GM18909 (cell line): ENCODE data around the gene EGFL8.
A peak's percentile ranks its signal among the peaks of the same experiment; 100 is the strongest.
"Not testable (repeated sequence)": the region's sequence is repeated elsewhere in the genome, so short reads cannot be mapped to it uniquely, and the experiment has no call there.

Experiments
- ATAC-seq: cut with Tn5 transposase; IDR thresholded peaks from one replicate; pipeline ENCODE4 v1.9.1; 2021; ENCODE audit warnings: mild to moderate bottlenecking; ENCODE audit not compliant: unreplicated experiment, poor library complexity

EGFL8 gene

DNA sequence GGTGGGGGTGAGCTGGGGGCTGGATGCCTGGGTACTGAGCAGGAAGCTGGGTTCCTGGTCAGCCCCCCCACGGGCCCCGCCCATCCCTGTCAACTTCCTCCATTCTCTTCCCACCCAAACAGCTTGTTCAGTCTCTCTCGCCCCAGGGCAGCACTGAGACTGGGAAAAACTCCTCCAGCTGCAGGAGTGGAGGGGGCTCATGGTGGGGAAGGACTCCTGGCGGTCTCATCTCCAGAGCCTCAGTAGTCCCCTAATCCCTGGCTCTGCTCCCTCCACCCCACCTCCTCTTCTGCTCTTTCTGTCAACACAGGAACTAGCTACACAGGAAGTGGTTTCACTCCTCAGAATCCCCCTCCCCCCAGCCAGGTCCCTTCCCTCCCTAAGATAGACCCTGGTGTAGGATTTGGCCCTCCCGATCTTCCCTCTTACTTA, 28.2 kb downstream of the EGFL8 start, which contains the start of gene GPSM3:
Gene GPSM3, minus strand, starts transcription at position 36 of the 432 bp plus-strand sequence. CDS start 130 bp downstream, outside the sequence.
- ATAC-seq, result no peak

DNA sequence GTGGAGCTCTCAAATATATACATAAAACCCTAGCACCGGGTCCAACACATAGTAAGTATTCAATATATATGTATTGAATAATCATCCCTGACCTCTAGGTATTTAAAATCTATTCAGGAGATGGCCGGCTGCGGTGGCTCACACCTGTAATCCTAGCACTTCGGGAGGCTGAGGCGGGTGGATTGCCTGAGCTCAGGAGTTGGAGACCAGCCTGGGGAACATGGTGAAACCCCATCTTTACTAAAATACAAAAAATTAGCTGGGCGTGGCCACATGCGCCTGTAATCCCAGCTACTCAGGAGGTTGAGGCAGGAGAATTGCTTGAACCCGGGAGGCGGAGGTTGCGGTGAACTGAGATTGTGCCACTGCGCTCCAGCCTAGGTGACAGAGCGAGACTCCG, 28.7 kb downstream of the EGFL8 start:
- not testable (repeated sequence) for ATAC-seq

DNA sequence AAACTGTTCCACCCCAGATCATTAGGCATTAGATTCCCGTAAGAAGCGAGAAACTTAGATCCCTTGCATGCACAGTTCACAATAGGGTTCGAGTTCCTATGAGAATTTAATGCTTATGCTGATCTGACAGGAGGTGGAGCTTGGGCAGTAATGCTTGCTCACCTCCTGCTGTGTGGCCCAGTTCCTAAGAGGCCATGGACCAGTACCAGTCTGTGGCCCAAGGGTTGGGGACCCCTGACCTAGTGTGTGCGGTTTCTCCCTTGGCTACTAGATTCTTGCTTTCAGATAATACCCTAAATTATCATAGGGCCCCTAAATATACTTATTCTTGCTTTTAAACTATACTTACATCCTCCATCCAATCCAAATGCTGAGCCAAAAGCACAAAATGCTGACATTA, 30.0 kb downstream of the EGFL8 start:
- no peak for ATAC-seq

DNA sequence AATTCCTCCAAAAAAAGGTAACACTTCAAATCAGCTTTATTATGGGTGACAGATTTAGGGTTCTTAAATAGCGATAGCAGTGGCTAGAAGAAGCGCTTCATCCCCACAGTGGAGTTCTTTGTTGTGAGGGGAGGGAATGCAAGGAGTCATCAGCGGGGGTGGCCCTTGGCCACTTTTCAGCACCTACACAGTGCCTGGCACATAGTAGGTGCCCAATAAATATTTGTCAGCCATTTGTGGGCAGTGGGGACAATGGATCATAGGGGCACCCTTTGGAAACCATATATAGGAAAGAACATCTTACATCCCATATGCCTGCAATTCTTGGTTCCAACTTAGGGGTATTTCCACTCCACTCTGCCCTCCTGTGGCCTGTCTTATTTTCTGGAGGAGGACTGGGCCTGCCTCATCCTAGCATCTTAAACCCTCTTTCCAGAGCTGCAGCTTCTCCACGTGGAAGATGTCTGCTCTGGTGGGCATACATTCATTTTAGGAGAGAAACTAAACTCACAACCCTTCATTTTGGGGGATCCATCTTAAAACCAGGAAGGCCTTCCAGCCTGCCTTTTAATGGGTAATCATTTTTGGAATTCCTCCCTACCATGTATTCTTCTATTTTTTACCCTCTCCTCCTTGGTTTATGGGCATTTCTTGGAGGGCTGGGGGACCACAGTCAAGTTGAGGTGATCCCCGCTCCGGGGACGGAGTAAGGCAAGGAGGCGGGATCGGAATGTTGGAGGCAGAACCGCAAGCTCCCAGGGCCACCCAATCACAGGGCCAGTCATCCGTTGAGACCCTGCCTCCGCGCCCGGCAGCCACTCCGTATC, 30.6 kb downstream of the EGFL8 start:
- no peak for ATAC-seq

GRCh38 chr6:32195652-32195901, 31.2 kb downstream of the EGFL8 start:
- ATAC-seq, result peak; percentile 76

GRCh38 chr6:32195902-32196681, 31.7 kb downstream of the EGFL8 start:
- peak; percentile 80 for ATAC-seq

- no peak for ATAC-seq
Measured at GRCh38 chr6:32196682-32197616, 32.6 kb downstream of the EGFL8 start.

DNA sequence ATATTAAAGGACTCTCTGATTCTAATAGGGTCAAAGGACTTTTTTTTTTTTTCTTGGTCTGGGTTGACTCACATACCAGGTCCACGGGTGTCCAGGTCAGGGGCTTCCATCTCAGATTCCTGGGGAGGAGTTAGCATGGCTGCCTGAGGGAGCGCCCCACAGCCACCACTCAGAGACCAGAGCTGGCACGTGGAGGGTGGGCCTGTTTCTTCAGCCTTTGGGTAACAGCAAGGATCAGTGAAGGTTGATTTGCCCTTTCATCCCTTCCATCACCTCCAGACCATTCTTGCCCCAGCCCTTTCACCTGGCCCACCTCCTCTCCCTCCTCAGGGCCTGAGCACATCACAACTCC, 33.9 kb downstream of the EGFL8 start:
- no peak for ATAC-seq

GRCh38 chr6:32198866-32199265, 34.5 kb downstream of the EGFL8 start:
- no peak for ATAC-seq

GRCh38 chr6:32200711-32201475, 36.5 kb downstream of the EGFL8 start:
- no peak for ATAC-seq

DNA sequence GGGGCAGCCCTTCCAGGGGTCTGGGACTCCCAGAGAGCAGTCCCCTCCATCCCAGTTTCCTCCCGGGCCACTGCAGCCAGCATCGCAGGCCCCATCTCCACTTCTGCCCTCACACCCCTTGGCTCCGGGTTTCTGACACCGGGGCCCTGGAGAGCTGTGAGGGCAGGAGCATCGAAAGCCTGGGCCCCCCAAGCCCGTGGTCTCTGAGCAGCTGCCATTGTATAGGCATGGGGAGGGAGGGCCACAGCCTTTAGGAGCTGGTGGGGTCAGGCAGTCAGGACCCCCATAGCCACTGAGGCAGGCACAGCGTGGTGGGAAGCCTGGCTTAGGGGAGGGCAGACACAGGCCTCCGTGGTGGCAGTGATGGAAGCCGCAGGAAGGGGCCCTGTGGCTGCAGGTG, 37.8 kb downstream of the EGFL8 start:
- ATAC-seq, result no peak

GRCh38 chr6:32203426-32204267, 39.3 kb downstream of the EGFL8 start:
- ATAC-seq, result no peak

GRCh38 chr6:32204268-32204715, 39.9 kb downstream of the EGFL8 start:
- ATAC-seq, result no peak

GRCh38 chr6:32208996-32209395, 44.6 kb downstream of the EGFL8 start:
- ATAC-seq, result no peak

DNA sequence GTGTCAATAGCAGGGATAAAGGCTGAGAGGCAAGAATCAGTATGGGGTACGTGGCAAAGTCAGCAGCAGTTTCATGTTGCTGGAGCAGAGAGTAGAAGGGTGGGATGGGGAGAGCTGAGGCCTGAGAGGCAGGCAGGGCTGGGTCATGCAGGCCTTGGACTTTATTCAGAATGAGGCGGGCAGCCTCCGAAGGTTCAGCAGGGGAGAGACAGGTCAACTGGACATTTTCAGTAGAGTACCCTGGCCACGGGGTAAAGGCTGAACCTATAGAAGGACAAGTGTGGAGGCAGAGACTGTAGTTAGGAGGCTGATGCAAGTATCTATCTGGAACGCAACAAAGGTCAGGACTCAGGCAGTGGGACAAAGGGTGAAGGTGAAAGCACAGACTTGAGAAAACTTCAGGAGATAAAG, 45.8 kb downstream of the EGFL8 start:
- ATAC-seq, result no peak

GRCh38 chr6:32211432-32211831, 47.0 kb downstream of the EGFL8 start:
- ATAC-seq, result not testable (repeated sequence)

DNA sequence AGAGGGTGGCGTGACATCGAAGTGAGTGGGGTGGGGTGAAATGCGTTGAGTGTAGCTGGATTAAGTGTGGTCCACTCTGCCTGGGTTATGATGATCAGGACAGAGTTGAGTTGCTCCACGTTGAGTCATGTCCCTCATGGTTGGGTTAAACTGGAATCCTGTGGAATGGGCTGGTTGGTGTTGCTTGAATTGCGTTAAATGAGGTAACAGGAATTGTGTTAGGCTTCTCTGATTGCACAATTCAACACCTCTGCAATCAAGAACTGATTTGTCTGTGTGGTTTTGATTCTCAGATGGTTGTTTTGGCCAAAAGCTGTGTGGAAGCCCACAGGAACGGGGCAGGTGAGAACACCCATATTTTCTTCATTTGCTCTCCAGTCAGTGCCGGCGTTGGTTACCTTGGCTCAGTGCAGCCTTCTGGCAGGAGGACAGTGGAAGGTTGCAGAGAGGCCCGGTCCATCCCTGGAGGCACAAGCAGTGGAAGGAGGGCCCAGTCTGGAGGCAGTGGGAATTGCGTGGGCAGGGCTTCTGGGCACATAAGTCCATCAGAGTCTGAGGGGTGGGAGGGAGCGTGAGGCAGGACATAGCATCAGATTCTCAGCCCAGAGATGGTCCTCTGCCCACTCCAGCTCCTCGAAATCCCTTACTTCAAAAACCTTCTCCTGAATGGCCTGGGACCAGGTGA, 47.8 kb downstream of the EGFL8 start:
- ATAC-seq, result no peak

DNA sequence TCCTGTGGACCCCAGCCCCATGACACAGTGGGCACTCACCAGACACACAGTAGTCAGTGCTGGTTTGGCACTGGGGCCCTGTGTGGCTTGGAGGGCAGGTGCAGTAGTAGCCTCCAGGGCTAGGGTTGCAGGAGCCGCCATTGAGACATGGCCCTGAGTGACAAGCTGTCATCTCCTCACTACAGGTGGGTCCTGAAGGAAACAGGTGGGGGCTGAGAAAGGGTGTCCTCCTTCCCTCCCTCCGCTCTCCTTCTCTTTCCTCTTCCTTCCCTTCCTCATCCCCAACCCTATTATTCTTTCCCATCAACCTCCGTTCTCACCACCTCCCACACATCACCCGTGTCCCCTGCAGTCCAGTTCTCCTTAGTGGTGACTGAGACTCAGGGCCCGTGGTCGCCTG, 49.3 kb downstream of the EGFL8 start:
- no peak for ATAC-seq
